Progenitor cell of endocrine pancreas (in vitro differentiated cells): Measurements from ENCODE around the gene PPFIA1. TPM values are rescaled to one million over a fixed set of nuclear protein-coding genes. Genes with fewer than 3 reads are reported as not detected.

ENCODE experiments used
- DNase-seq: peaks from one replicate; pipeline ENCODE4 v3.0.0; 2021; ENCODE audit warnings: low spot score; ENCODE audit not compliant: unreplicated experiment
- H3K27ac Mint-ChIP-seq: 2 replicates; pipeline ENCODE4 v1.8.0; 2021; ENCODE audit warnings: mild to moderate bottlenecking, moderate library complexity, mixed read lengths
- H3K27me3 Mint-ChIP-seq: 2 replicates; pipeline ENCODE4 v1.8.0; 2021; ENCODE audit warnings: mixed read lengths
- H3K36me3 Mint-ChIP-seq: 2 replicates; pipeline ENCODE4 v1.8.0; 2022; ENCODE audit warnings: mixed read lengths; ENCODE audit not compliant: insufficient read depth
- H3K4me1 Mint-ChIP-seq: 2 replicates; pipeline ENCODE4 v1.8.0; 2021; ENCODE audit warnings: low read depth, mixed read lengths
- H3K4me3 Mint-ChIP-seq: 2 replicates; pipeline ENCODE4 v1.8.0; 2021; ENCODE audit warnings: low read depth, mild to moderate bottlenecking, moderate library complexity, mixed read lengths
- H3K9me3 Mint-ChIP-seq: 2 replicates; pipeline ENCODE4 v1.8.0; 2021; ENCODE audit warnings: low read depth, mixed read lengths
- CTCF ChIP-seq: fragments of 200-600 bp; sonication (generic); IDR thresholded peaks from one replicate; pipeline ENCODE4 v1.5.0; 2021; ENCODE audit warnings: antibody characterized with exemption, mild to moderate bottlenecking; ENCODE audit not compliant: unreplicated experiment
- total RNA-seq: library from RNA; stranded (reverse); gene quantifications from 2 replicates; pipeline ENCODE4 v1.2.1, GENCODE V29; 2021

Gene PPFIA1
- total RNA-seq, 1 donor from 2014 or later, result 70.8 TPM

- Mint-ChIP-seq H3K36me3 (peaks cover 40% of the 10 kb centered on the region), H3K9me3 (no peaks in the 10 kb centered on the region), H3K27ac (no peak overlapping the region), H3K4me3 (no peak overlapping the region), H3K27me3 (no peaks in the 10 kb centered on the region), H3K4me1 (peaks cover 4% of the 10 kb centered on the region)
- no peak for TF ChIP-seq CTCF
- DNase-seq, result no peak
Measured at GRCh38 chr11:70334351-70334995, 64.0 kb downstream of the PPFIA1 start.

GRCh38 chr11:70335511-70335910 lies 65.0 kb downstream of the PPFIA1 start:
- no peaks in the 10 kb centered on the region for H3K4me1 Mint-ChIP-seq
- no peak overlapping the region for H3K4me3 Mint-ChIP-seq
- TF ChIP-seq CTCF, result no peak
- H3K36me3 Mint-ChIP-seq, result peaks cover 32% of the 10 kb centered on the region
- H3K27me3 Mint-ChIP-seq, result no peaks in the 10 kb centered on the region
- no peaks in the 10 kb centered on the region for H3K9me3 Mint-ChIP-seq
- H3K27ac Mint-ChIP-seq, result peak overlapping the region; percentile 29
- no peak for DNase-seq

GRCh38 chr11:70338594-70338993 lies 68.1 kb downstream of the PPFIA1 start:
- H3K27ac Mint-ChIP-seq, result no peak overlapping the region

GRCh38 chr11:70339066-70339465 lies 68.6 kb downstream of the PPFIA1 start:
- peaks cover 31% of the 10 kb centered on the region for H3K36me3 Mint-ChIP-seq
- no peaks in the 10 kb centered on the region for H3K4me1 Mint-ChIP-seq
- no peak for DNase-seq
- H3K4me3 Mint-ChIP-seq, result no peak overlapping the region
- no peaks in the 10 kb centered on the region for H3K9me3 Mint-ChIP-seq
- H3K27me3 Mint-ChIP-seq, result no peaks in the 10 kb centered on the region
- H3K27ac Mint-ChIP-seq, result no peak overlapping the region
- no peak for TF ChIP-seq CTCF

More at GRCh38 chr11:70338594-70338993, 68.1 kb downstream of the PPFIA1 start:
- Mint-ChIP-seq H3K27me3 (no peaks in the 10 kb centered on the region), H3K9me3 (no peaks in the 10 kb centered on the region), H3K4me3 (no peak overlapping the region), H3K4me1 (no peaks in the 10 kb centered on the region), H3K36me3 (peaks cover 33% of the 10 kb centered on the region)
- DNase-seq, result no peak
- TF ChIP-seq CTCF, result no peak

- Mint-ChIP-seq H3K9me3 (no peaks in the 10 kb centered on the region), H3K27ac (no peak overlapping the region), H3K4me3 (no peak overlapping the region), H3K4me1 (no peaks in the 10 kb centered on the region), H3K27me3 (no peaks in the 10 kb centered on the region), H3K36me3 (peaks cover 25% of the 10 kb centered on the region)
- no peak for TF ChIP-seq CTCF
- no peak for DNase-seq
Measured at GRCh38 chr11:70341881-70342429, 71.5 kb downstream of the PPFIA1 start.
